ENCODE measurements around the gene MINDY4. TPM values are rescaled to one million over a fixed set of nuclear protein-coding genes. Genes with fewer than 3 reads are reported as not detected.

The MINDY4 gene
- total RNA-seq, 4 donors from 2014 or later, result 8.4 to 31.1 (median 20.2) TPM

DNA sequence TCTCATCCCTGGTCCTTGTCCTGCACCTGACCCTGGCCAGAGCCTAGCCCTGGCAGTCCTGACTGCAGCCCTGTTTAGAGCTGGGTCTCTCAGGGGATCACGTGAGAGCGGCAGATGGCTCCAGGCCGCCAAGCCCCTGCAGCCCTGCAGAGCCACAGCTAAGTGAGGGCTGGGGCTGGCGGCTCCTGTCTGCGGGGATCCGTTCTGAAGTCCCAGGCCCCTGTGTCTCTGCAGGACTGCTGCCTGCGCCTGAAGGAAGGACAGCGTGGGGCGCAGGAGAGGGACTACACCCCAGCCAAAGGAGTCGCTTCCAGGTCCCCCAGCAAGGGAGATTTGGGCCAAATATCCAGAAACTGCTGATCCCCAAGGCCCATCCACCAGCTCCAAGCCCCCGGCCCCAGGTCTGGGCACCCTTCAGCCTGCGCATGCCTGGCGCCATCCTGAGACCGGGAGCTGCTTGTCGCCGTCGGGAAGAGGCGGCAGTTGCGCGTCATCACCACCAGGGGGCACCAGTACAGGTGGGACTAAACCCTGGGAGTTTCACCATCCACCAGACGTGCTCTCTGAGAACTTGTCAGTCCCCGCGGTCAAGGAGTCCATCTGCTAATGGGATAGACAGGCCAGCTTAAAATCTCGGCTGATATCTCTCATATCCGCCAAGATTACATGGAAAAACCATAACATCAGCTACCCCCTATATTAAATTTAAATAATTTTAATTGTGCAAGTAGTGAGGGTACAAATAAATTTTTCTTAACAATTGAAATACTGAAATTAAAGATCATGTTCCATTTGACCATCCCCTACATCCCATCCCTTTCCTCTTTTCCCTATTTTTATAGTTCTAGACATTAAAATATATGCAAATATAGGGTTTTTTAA, 167.5 kb downstream of the MINDY4 start:
- TF ChIP-seq POLR2AphosphoS5 (IDR thresholded peaks at IDR 0.05), result peak in 1 of 2 donors; percentile 55
- TF ChIP-seq, protein P1, sequence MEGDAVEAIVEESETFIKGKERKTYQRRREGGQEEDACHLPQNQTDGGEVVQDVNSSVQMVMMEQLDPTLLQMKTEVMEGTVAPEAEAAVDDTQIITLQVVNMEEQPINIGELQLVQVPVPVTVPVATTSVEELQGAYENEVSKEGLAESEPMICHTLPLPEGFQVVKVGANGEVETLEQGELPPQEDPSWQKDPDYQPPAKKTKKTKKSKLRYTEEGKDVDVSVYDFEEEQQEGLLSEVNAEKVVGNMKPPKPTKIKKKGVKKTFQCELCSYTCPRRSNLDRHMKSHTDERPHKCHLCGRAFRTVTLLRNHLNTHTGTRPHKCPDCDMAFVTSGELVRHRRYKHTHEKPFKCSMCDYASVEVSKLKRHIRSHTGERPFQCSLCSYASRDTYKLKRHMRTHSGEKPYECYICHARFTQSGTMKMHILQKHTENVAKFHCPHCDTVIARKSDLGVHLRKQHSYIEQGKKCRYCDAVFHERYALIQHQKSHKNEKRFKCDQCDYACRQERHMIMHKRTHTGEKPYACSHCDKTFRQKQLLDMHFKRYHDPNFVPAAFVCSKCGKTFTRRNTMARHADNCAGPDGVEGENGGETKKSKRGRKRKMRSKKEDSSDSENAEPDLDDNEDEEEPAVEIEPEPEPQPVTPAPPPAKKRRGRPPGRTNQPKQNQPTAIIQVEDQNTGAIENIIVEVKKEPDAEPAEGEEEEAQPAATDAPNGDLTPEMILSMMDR (IDR thresholded peaks at IDR 0.05), result peak; percentile 87 to 100 (median 96)
- TF ChIP-seq POLR2A (IDR thresholded peaks at IDR 0.05; ENCODE audit: low read depth), result no peak
- no peak for TF ChIP-seq EP300 (IDR thresholded peaks at IDR 0.05)
- DNase-seq (ENCODE audit: extremely low spot score), result peak; percentile 94
- Histone ChIP-seq H3K36me3 (no peaks in the 10 kb centered on the region), H3K27ac (replicated peaks in 1 of 4) (no peak overlapping the region), H3K27me3 (no peaks in the 10 kb centered on the region), H3K9me3 (no peaks in the 10 kb centered on the region), H3K4me3 (peak overlapping the region in 2 of 4 donors; percentile 4 to 23), H3K4me1 (peaks cover 7 to 8% (median 7%) of the 10 kb centered on the region in 4 donors)
- intact Hi-C loops (cut with DNase I), result no loop called here
- 16% methylated on average over 20 of the region's 25 CpGs for WGBS

DNA sequence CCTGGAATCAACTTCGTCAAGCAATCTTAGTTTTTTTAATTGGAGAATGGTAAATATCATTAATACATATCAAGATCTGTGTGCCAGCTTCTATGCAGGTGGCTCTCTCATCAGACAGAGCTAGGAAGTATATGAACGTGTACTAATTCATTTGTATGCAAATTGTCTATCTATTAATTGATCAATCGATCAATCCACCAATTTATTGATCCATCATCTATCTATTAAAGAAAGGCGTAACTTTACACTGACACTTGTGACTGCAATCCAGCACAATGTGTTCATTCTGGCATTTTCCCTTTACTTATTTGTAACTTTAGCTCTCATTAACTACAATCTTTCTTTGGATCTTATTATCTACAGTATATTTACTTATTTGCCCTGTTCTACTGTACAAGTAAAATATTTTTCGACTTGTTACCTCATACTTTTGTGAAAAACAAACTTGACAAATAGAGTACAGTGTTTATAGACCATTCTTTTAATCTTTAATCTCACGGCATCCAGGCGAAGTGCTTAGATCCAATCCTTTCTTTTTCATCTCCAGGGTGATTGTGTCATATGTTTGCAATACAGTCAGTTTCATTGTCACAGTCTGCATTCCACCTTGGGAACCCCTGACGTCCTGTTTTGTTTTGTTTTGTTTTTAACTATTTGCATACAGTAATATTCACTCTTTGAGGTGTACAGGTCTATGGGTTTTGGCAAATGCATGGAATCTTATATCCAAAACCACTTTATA, 170.5 kb downstream of the MINDY4 start:
- Histone ChIP-seq H3K27me3 (no peaks in the 10 kb centered on the region), H3K4me3 (no peak overlapping the region), H3K36me3 (no peaks in the 10 kb centered on the region), H3K4me1 (peaks cover 6 to 8% (median 7%) of the 10 kb centered on the region in 4 donors), H3K27ac (replicated peaks in 1 of 4) (no peak overlapping the region), H3K9me3 (peaks cover 0 to 9% (median 5%) of the 10 kb centered on the region in 4 donors)
- TF ChIP-seq POLR2AphosphoS5 (IDR thresholded peaks at IDR 0.05), result no peak
- no peak for TF ChIP-seq POLR2A (IDR thresholded peaks at IDR 0.05; ENCODE audit: low read depth)
- TF ChIP-seq, protein P1 (IDR thresholded peaks at IDR 0.05), result no peak
- no peak for TF ChIP-seq EP300 (IDR thresholded peaks at IDR 0.05)
- DNase-seq (ENCODE audit: extremely low spot score), result no peak
- intact Hi-C loops (cut with DNase I), result no loop called here
- WGBS, result 65% methylated on average over 8 of the region's 8 CpGs

Other genes starting within 250 kb of the MINDY4 start
- 10 to 100 TPM; 43.6 to 71.0 (median 63.0) TPM for gene GARS1, start 176.5 kb upstream of the MINDY4 start, total RNA-seq
- gene CRHR2, start 89.0 kb upstream of the MINDY4 start, total RNA-seq, result under 1 TPM in 2 of 4 donors, not detected in 2; 0.13 to 0.29 TPM
- gene INMT, start 19.3 kb upstream of the MINDY4 start, total RNA-seq, result 100 to 1,000 TPM; 113 to 192 (median 174) TPM
- 100 to 1,000 TPM; 362 to 578 (median 513) TPM for gene AQP1, start 140.4 kb downstream of the MINDY4 start, total RNA-seq
- not detected for gene GHRHR, start 192.5 kb downstream of the MINDY4 start, total RNA-seq